Adipose tissue (tissue), 3 donors: Measurements from ENCODE around the gene ANKRD45. TPM values are rescaled to one million over a fixed set of nuclear protein-coding genes. Genes with fewer than 3 reads are reported as not detected.
"Not testable (repeated sequence)": the region's sequence is repeated elsewhere in the genome, so short reads cannot be mapped to it uniquely, and the experiment has no call there.

Experiments
- H3K27ac ChIP-seq: one replicate; pipeline ENCODE4 v1.5.1; 2013; ENCODE audit warnings: low read depth, low read length
- WGBS, 3 donors: extraction: QIAGEN DNeasy Blood & Tissue Kit; methylation state at CpG; one replicate each; pipeline ENCODE4 v1.1.7; 2013; 5-methylcytosine and 5-hydroxymethylcytosine counted together
- polyA plus RNA-seq, 3 donors: library from polyadenylated mRNA; stranded (reverse); fragments of 200-250 nt; gene quantifications; one replicate each; pipeline ENCODE4 v1.2.3, GENCODE V29; 2013
- donor health status: healthy with polysubstance abuse.
- donor health status: Bipolar disorder and iron deficiency.
- donor health status: healthy.

The ANKRD45 gene
- under 1 TPM in 2 of 3 donors, not detected in 1; 0.13 to 0.26 TPM for polyA plus RNA-seq

GRCh38 chr1:173669491-173669941, at the start of gene ANKRD45:
Gene ANKRD45 (minus strand): TSS chr1:173669851. CDS start chr1:173659418, 10,433 bp downstream.
- 2 to 3% (median 3%) methylated on average over 33 of the region's 33 CpGs for WGBS, 3 donors
- no peak within 1 kb of the TSS for H3K27ac ChIP-seq

- H3K27ac ChIP-seq = no peak overlapping the region
- WGBS, 3 donors = 32 to 89% (median 83%) methylated on average over 2 of the region's 2 CpGs
These were observed 47.6 kb upstream of the ANKRD45 start for GRCh38 chr1:173717238-173717637.

- 0 to 1% (median 1%) methylated on average over 8 of the region's 8 CpGs for WGBS, 3 donors
- H3K27ac ChIP-seq = peak overlapping the region; percentile 63
These were observed 45.8 kb upstream of the ANKRD45 start for GRCh38 chr1:173715538-173715844.

GRCh38 chr1:173714759-173715537, 45.3 kb upstream of the ANKRD45 start, which contains the start of gene KLHL20:
Gene KLHL20 (plus strand): TSS chr1:173714981. CDS start chr1:173716044, 1,063 bp downstream.
- WGBS, 3 donors = 0% methylated on average over 43 of the region's 43 CpGs
- peak within 1 kb of the TSS; percentile 63 for H3K27ac ChIP-seq

- 56 to 60% (median 59%) methylated on average over 3 of the region's 3 CpGs for WGBS, 3 donors
These were observed 44.7 kb upstream of the ANKRD45 start for GRCh38 chr1:173714441-173714758.

GRCh38 chr1:173708787-173709186, 39.1 kb upstream of the ANKRD45 start:
- 63 to 81% (median 80%) methylated on average over 2 of the region's 2 CpGs for WGBS, 3 donors
- no peak overlapping the region for H3K27ac ChIP-seq

More at GRCh38 chr1:173714441-173714758, 44.7 kb upstream of the ANKRD45 start:
- H3K27ac ChIP-seq = no peak overlapping the region

GRCh38 chr1:173705117-173705516, 35.5 kb upstream of the ANKRD45 start:
- WGBS, 3 donors = 76 to 80% (median 78%) methylated on average over 5 of the region's 5 CpGs
- no peak overlapping the region for H3K27ac ChIP-seq

- H3K27ac ChIP-seq = no peak overlapping the region
- 78 to 89% (median 86%) methylated on average over 1 of the region's 1 CpG for WGBS, 3 donors
These were observed 33.1 kb upstream of the ANKRD45 start for GRCh38 chr1:173702736-173703135.

- WGBS, 3 donors = 96 to 99% (median 96%) methylated on average over 6 of the region's 6 CpGs
- not testable (repeated sequence) for H3K27ac ChIP-seq
These were observed 31.6 kb upstream of the ANKRD45 start for GRCh38 chr1:173701299-173701698.

GRCh38 chr1:173693238-173693637, 23.6 kb upstream of the ANKRD45 start:
- no peak overlapping the region for H3K27ac ChIP-seq

- H3K27ac ChIP-seq = no peak overlapping the region
- 82 to 83% (median 83%) methylated on average over 2 of the region's 2 CpGs for whole genome bisulfite sequencing, 3 donors
These were observed 18.6 kb upstream of the ANKRD45 start for GRCh38 chr1:173688300-173688699.

- not testable (repeated sequence) for H3K27ac ChIP-seq
- 79 to 88% (median 82%) methylated on average over 3 of the region's 3 CpGs for WGBS, 3 donors
These were observed 15.5 kb upstream of the ANKRD45 start for GRCh38 chr1:173685121-173685520.

GRCh38 chr1:173683838-173684237, 14.2 kb upstream of the ANKRD45 start:
- not testable (repeated sequence) for H3K27ac ChIP-seq
- 87 to 91% (median 90%) methylated on average over 4 of the region's 4 CpGs for WGBS, 3 donors

GRCh38 chr1:173682184-173682583, 12.5 kb upstream of the ANKRD45 start:
- H3K27ac ChIP-seq = no peak overlapping the region

- WGBS, 3 donors = 77 to 92% (median 90%) methylated on average over 5 of the region's 5 CpGs
These were observed 10.5 kb upstream of the ANKRD45 start for GRCh38 chr1:173680152-173680551.

GRCh38 chr1:173674496-173674895, 4.8 kb upstream of the ANKRD45 start:
- not testable (repeated sequence) for H3K27ac ChIP-seq
- 76 to 84% (median 82%) methylated on average over 2 of the region's 2 CpGs for WGBS, 3 donors

More at GRCh38 chr1:173680152-173680551, 10.5 kb upstream of the ANKRD45 start:
- not testable (repeated sequence) for H3K27ac ChIP-seq

GRCh38 chr1:173666646-173667045, 3.0 kb downstream of the ANKRD45 start:
- no peak overlapping the region for H3K27ac ChIP-seq
- WGBS, 3 donors = 92 to 93% (median 92%) methylated on average over 3 of the region's 3 CpGs

- 71 to 89% (median 78%) methylated on average over 3 of the region's 3 CpGs for WGBS, 3 donors
- no peak overlapping the region for H3K27ac ChIP-seq
These were observed 6.5 kb downstream of the ANKRD45 start for GRCh38 chr1:173663159-173663558.

- no peak overlapping the region for H3K27ac ChIP-seq
- WGBS, 3 donors = 23 to 45% (median 29%) methylated on average over 1 of the region's 1 CpG
These were observed 7.9 kb downstream of the ANKRD45 start for GRCh38 chr1:173661763-173662162.

GRCh38 chr1:173661271-173661670, 8.4 kb downstream of the ANKRD45 start:
- H3K27ac ChIP-seq = no peak overlapping the region
- 97 to 100% (median 98%) methylated on average over 1 of the region's 1 CpG for WGBS, 3 donors
